H1 (cell line): ENCODE results near the gene CHST11. TPM values are rescaled to one million over a fixed set of nuclear protein-coding genes. Genes with fewer than 3 reads are reported as not detected.

Source experiments
- CREB1 ChIP-seq: IDR thresholded peaks from 2 replicates; pipeline ENCODE4 v1.6.1; 2012; ENCODE audit warnings: inconsistent platforms
- GABPA ChIP-seq: IDR thresholded peaks from 2 replicates; pipeline ENCODE4 v1.6.1; 2011; ENCODE audit warnings: mild to moderate bottlenecking, low read length, moderate library complexity, borderline replicate concordance; ENCODE audit not compliant: insufficient read depth
- HDAC2 ChIP-seq, 2 experiments: fragments of 300-600 bp in 1 of 2; sonication (generic) in 1 of 2; IDR thresholded peaks; 2 replicates each; pipeline ENCODE4 v1.6.1; 2011 to 2012; ENCODE audit warnings: low read depth in 2 of 2, low read length in 2 of 2, mild to moderate bottlenecking in 2 of 2, moderate library complexity in 2 of 2, borderline replicate concordance in 1 of 2, inconsistent platforms in 1 of 2
- RBBP5 ChIP-seq: IDR thresholded peaks from 2 replicates; pipeline ENCODE4 v1.7.1; 2012; ENCODE audit warnings: low read depth, mild to moderate bottlenecking, inconsistent platforms, low read length, moderate library complexity, borderline replicate concordance
- SAP30 ChIP-seq: fragments of 300-600 bp; sonication (generic); IDR thresholded peaks from 2 replicates; pipeline ENCODE4 v1.7.1; 2012; ENCODE audit warnings: low read length, moderate library complexity, mild to moderate bottlenecking, inconsistent platforms; ENCODE audit not compliant: insufficient read depth, insufficient replicate concordance
- TEAD4 ChIP-seq: IDR thresholded peaks from 2 replicates; pipeline ENCODE4 v1.6.1; 2012; ENCODE audit warnings: low read depth, low read length, inconsistent platforms, mixed read lengths
- ZNF274 ChIP-seq: IDR thresholded peaks from 2 replicates; pipeline ENCODE4 v1.7.0; 2012; ENCODE audit warnings: low read length, borderline replicate concordance; ENCODE audit errors: extremely low read depth
- polyA plus RNA-seq, 7 experiments: library from polyadenylated mRNA; depleted of rRNA in 3 of 7; stranded (reverse) in 5 of 7; unstranded in 2 of 7; fragments of >200 nt in 5 of 7; fragments of 200-250 nt in 2 of 7; gene quantifications; 1 replicate in 5 of 7; 2 replicates in 1 of 7; 4 replicates in 1 of 7; pipeline versions ENCODE4 v1.2.1 to v1.2.3, GENCODE V29; 2011 to 2013; ENCODE audit warnings: missing spikeins in 2 of 7, mixed read lengths in 2 of 7
- total RNA-seq: library from RNA; stranded (reverse); fragmentation: NEBNext Ultra II Directional; extraction: Animal tissue kit (Norgen Biotek cat#: 25700); gene quantifications from 2 replicates; pipeline ENCODE4 v1.2.1, GENCODE V29; 2021
- TF ChIP-seq, protein P1 (sequence below): IDR thresholded peaks from 2 replicates; pipeline ENCODE4 v1.6.1; 2012; ENCODE audit warnings: low read length, inconsistent platforms

Gene CHST11
- total and polyA plus RNA-seq, 2 of the 8 experiments (the other 6 are each of a cell fraction or from before 2014, with no cell fraction given), result 14.4 to 20.8 TPM

DNA sequence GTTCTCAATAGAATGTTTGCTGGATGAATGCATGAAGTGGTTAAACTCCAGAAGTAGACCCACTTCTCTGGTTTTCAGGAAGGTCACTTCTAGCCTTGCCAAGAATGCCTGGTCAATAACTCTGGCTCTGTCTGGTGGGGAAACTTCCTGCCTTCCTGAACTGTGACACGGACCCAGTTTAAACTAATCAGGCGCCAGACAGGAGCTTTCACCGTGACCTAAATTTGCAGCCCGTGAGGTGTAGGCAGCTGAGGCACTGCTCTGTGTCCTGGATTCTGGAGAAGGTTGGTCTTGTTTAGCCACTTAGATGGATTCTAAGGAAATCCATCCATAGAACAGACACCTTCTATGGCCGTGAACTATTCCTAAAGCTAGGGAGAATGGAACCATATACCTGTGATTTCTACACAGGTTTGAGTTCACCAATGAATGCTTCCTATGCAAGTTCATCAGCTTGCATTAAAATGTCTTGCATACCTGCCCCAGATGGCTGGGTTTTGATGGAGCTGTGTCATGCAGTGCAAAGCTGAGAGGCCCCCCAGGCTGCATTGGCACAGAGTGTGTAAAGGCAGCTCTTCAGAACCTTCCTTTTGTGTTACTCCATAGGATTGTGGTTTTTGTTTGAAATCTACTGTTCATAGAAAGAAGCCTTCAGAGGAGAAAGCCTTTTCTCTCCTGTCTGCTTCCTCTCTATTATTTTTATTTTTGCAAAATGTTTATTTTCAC is 4.4 kb downstream of the CHST11 start (continued):
- TF ChIP-seq GABPA (no peak), HDAC2 (IDR thresholded peaks at IDR 0.05; ENCODE audit: borderline replicate concordance in 1 of 2, low read depth in 2 of 2, low read length in 2 of 2) (no peak), ZNF274 (no peak), SAP30 (no peak), TEAD4 (no peak), CREB1 (no peak), RBBP5 (no peak)
- TF ChIP-seq, protein P1, sequence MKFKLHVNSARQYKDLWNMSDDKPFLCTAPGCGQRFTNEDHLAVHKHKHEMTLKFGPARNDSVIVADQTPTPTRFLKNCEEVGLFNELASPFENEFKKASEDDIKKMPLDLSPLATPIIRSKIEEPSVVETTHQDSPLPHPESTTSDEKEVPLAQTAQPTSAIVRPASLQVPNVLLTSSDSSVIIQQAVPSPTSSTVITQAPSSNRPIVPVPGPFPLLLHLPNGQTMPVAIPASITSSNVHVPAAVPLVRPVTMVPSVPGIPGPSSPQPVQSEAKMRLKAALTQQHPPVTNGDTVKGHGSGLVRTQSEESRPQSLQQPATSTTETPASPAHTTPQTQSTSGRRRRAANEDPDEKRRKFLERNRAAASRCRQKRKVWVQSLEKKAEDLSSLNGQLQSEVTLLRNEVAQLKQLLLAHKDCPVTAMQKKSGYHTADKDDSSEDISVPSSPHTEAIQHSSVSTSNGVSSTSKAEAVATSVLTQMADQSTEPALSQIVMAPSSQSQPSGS, result no peak
